Hepatocyte (in vitro differentiated cells): ENCODE measurements around the gene DGKI.

Experiments
- EZH2 ChIP-seq: fragments of 200-600 bp; sonication (generic); IDR thresholded peaks from 2 replicates; pipeline ENCODE4 v1.6.1; 2016; ENCODE audit warnings: antibody characterized with exemption, mild to moderate bottlenecking, borderline replicate concordance
- EZH2phosphoT487 ChIP-seq: fragments of 200-600 bp; sonication (generic); IDR thresholded peaks from one replicate; pipeline ENCODE4 v1.6.1; 2018; ENCODE audit warnings: antibody characterized with exemption, mild to moderate bottlenecking, low read depth, moderate library complexity; ENCODE audit not compliant: unreplicated experiment, severe bottlenecking
- TF ChIP-seq, protein P1 (sequence below): fragments of 200-600 bp; sonication (generic); IDR thresholded peaks from 2 replicates; pipeline ENCODE4 v1.5.1; 2016; ENCODE audit warnings: antibody characterized with exemption, mild to moderate bottlenecking; ENCODE audit not compliant: poor library complexity

DNA sequence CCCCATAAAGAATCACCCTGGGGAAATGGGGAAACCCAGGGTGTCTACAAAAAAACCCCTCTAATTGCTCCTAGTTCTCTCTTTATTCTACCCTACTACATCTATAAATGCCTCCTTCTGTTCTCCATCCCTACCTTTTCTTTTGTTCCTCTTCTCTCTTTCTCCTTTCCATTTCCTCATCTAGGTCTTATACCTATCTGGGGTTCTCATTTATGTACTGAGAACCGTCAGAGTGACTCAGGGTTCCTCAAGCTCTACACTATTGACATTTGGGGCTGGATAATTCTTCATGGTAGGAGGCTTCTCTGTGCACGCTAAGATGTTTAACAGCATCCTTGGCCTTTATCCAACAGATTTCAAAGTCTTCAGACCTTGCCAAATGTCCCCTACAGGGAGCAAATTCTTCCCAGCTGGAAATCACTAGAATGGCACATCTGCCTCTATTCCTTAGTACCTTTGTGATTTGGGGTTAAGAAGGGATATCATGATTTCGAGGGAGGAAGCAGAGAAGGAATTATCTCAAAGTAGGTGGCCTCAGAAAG lies 365.9 kb downstream of the DGKI start:
- TF ChIP-seq EZH2 = no peak
- TF ChIP-seq, protein P1, sequence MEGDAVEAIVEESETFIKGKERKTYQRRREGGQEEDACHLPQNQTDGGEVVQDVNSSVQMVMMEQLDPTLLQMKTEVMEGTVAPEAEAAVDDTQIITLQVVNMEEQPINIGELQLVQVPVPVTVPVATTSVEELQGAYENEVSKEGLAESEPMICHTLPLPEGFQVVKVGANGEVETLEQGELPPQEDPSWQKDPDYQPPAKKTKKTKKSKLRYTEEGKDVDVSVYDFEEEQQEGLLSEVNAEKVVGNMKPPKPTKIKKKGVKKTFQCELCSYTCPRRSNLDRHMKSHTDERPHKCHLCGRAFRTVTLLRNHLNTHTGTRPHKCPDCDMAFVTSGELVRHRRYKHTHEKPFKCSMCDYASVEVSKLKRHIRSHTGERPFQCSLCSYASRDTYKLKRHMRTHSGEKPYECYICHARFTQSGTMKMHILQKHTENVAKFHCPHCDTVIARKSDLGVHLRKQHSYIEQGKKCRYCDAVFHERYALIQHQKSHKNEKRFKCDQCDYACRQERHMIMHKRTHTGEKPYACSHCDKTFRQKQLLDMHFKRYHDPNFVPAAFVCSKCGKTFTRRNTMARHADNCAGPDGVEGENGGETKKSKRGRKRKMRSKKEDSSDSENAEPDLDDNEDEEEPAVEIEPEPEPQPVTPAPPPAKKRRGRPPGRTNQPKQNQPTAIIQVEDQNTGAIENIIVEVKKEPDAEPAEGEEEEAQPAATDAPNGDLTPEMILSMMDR = no peak
- no peak for TF ChIP-seq EZH2phosphoT487
